GM12892 (cell line): ENCODE measurements around the gene AKR1C2.
"Not testable (repeated sequence)": the region's sequence is repeated elsewhere in the genome, so short reads cannot be mapped to it uniquely, and the experiment has no call there.

Source experiments
- DNase-seq: peaks from one replicate; pipeline ENCODE4 v3.0.0; 2011; ENCODE audit not compliant: insufficient read length
- FAIRE-seq: peaks from 2 replicates; lab custom pipeline; 2011; peaks lifted over from hg19 to GRCh38; lab: Jason Lieb, UNC
- POLR2A ChIP-seq: IDR thresholded peaks from 2 replicates; pipeline ENCODE4 v1.6.1; 2011; ENCODE audit warnings: low read depth, low read length, control low read depth
- POLR2AphosphoS5 ChIP-seq: IDR thresholded peaks from 2 replicates; pipeline ENCODE4 v1.6.1; 2011; ENCODE audit warnings: low read depth, low read length, control low read depth
- TAF1 ChIP-seq: IDR thresholded peaks from 2 replicates; pipeline ENCODE4 v1.6.1; 2011; ENCODE audit warnings: low read depth, mild to moderate bottlenecking, control low read depth, low read length, borderline replicate concordance

The AKR1C2 gene

DNA sequence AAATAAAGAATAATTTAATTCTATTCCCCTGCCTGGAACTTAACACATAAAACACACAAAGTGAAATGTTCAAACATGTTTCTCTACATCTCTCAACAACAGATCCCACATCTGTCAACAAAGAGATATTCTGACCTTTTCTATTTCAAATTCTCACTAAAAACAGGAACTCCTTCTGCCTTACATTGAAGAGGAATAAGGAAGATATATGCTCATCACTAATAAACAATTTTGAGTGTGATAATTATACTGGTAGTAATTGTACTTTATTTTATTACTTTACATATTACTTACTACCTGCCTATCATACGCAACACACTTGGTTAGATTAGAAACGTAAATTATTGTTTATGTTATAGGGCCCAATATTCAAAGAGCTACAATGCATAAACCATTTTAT is 13.4 kb downstream of the AKR1C2 start:
- FAIRE-seq, result no peak
- no peak for DNase-seq
- TF ChIP-seq TAF1 (no peak), POLR2AphosphoS5 (no peak), POLR2A (no peak)

DNA sequence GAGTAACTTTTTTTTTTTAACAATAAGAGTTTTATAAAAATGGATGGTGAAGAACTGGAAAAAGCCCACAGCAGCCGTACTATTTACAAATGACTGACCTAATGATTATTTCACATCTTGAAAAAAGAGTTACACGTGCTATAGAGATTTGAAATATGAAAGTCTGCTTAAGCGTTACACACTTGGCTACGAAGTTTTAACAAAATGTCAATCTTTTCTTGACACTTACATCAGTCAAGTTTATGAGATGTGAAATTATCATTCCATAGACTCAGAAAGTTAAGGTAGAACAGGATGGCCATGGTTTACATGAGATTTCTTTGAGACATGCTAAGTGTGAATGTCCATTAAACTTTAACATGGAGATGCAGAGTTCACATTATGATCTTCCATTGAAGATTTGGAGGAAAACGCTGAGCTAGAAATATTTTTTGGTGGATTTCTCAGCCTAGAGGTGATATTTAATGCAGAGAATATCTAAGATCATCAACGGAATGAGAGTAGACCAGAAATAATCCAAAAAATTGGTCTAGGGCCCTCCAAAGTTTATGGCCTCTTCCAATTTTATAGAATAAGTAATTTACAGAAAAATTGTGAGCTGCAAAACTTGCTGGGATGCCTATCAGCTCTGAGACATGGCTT is 15.5 kb downstream of the AKR1C2 start:
- FAIRE-seq, result peak; percentile 24
- not testable (repeated sequence) for DNase-seq

DNA sequence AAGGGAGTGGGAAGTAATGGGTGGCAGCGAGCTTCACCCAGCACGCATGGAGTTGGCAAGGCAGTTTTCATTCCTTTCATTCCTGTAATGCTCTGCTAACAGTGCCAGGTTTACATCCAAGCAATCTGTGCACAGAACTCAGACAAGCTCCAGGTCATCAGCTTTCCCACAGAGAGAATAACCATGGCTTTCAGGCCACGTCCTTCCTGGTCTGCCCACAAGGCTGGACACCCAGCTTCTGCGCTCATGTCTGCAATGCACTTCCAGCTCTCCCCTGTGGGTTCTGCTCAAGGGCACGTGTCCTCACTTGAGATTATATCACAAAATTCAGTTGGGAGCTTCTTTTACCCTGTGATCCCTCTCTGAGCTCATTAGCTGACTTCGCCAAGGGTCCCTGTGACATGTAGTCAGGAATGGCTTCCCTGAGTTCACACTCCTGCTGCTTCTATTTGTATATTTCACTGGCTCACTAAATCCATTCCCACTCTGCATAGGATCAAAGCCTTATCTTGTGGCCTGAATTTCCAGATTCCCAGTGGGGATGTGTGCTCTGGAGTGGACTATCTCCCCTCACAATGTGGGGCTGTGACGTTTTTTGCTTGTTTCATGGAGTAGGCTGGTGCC is 18.6 kb downstream of the AKR1C2 start:
- no peak for TF ChIP-seq POLR2A
- no peak for TF ChIP-seq TAF1
- TF ChIP-seq POLR2AphosphoS5, result no peak
- no peak for FAIRE-seq
- no peak for DNase-seq

DNA sequence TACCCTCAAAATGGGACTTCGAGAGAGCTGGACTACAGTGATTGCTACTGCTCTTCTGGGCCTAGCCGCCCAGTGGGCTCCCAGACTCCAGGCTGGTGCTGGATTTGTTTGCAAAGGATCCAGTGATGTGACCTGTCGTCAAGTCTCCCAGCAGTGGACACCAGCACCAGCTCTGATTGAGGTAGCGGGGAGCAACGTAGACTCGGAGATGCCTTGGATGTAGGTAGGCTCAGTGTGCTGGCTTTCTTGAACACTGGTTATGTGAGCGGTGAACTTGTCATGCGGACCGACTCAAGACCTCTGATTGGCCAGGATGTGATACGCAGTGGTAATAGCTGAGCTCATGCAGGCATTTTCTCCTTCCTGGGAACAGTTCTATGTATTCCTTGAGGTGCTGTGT is 19.4 kb downstream of the AKR1C2 start:
- FAIRE-seq (no peak), DNase-seq (no peak)
- TF ChIP-seq TAF1 (no peak), POLR2A (no peak)

DNA sequence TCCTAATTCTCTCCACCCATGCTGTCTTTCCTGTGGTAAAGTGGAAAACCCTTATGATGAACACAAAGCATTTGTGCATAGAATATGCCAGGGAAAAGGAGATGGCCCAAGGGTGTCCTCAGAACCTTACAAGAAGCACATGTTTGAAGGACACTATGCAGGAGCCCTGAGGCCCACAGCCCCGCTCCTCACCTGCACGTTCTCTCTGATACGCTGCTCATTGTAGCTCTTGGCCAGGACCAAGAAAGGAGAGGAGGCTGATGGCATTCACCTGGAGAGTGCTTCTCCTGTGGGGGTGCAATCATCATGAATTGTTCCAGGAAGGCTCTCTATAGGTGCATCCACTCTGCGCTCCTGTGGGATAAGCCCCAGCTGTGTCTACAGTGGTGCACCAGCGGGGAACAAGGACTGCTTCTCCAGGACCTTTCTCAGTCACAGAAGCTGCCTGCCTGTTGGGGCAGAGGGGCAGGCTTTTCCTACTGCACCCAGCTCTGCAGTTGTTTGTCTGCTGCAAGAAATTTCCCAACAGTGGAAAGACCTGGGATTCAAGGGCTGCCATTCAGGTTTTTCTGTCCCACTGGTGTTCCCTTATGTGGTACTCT is 19.9 kb downstream of the AKR1C2 start:
- TF ChIP-seq POLR2A (no peak), POLR2AphosphoS5 (no peak), TAF1 (no peak)
- DNase-seq (no peak), FAIRE-seq (no peak)

DNA sequence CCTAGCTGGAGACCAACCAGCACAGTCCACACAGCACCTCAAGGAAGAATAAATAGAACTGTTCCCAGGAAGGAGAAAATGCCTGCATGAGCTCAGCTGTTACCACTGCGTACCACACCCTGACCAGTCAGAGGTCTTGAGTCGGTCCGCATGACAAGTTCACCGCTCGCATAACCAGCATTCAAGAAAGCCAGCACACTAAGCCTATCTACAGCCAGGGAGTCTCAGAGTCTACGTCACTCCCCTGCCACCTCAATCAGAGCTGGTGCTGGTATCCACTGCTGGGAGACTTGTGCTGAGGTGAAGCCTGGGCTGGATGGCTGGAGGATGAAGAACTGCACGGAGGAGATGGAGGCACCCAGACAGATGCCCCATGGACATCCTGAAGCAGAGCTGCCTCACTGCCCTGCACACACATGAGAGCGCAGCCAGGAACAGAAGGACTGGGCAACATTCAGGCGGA is 20.9 kb downstream of the AKR1C2 start:
- TF ChIP-seq POLR2AphosphoS5, result no peak
- TF ChIP-seq POLR2A, result no peak
- no peak for TF ChIP-seq TAF1
- no peak for DNase-seq
- FAIRE-seq, result no peak

DNA sequence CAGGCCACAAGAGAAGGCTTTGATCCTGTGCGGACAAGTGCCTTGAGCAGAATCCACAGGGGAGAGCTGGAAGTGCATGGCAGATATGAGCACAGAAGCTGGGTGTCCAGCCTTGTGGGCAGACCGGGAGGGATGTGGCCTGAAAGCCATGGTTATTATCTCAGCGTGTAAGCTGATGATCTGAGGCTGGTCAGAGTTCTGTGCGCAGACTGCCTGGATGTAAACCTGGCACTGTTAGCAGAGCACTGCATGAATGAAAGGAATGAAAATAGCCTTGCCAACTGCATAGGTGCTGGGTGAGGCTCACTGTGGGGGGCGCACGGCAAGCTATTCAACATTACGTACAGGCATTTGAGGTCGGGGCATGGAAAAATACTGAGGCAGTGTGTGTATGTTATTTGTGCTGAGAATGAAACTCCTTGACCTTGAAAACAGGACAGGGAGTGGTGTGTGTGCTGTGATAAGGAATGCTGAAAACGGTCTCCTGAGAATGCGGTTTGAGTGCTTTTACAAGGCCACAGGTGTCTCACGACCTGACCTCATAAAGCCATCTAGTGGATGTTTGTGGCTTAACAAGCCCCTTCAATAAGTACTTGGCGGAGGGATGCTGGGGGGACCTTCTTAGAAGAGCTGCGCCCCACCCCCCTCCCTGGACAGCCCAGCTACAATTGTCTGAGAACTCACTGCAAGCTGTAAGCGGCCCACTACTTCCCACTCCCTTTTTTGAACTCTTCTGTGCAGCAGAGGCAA is 21.8 kb downstream of the AKR1C2 start:
- FAIRE-seq (no peak), DNase-seq (no peak)
- TF ChIP-seq POLR2A (no peak), POLR2AphosphoS5 (no peak), TAF1 (no peak)

DNA sequence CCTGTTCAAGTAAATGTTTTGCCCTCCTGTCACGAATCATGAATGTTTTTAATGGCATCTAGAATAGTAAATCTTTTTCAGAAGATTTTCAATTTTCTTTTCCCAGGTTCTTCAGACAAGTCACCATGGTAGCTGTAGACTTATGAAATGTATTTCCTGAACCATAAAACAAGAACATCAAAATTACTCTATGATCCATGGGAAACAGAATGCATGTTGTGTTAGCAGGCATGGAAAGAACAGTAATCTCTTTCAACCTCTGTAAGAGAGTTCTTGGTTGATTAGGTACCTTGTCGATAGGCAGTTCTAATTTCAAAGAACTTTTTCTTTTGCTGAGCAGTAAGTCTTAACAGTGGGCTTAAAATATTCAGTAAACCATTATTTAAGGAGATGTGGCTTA is 22.9 kb downstream of the AKR1C2 start:
- DNase-seq, result no peak
- no peak for FAIRE-seq
- TF ChIP-seq TAF1 (no peak), POLR2A (no peak), POLR2AphosphoS5 (no peak)

DNA sequence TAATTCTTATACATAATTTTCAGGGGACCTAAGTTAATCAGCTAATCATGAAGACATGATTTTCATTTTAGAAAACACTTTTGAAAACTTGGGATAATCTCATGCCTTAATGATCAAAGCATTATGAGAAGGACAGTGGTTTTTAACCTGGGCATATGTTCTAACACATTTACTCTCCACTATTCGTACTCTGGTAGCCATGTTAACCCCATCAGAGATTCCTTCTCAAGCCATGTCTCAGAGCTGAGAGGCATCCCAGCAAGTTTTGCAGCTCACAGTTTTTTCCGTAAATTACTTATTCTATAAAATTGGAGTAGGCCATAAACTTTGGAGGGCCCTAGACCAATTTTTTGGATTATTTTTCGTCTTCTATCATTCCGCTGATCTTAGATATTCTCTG is 24.8 kb downstream of the AKR1C2 start:
- DNase-seq (no peak), FAIRE-seq (no peak)
- TF ChIP-seq POLR2A, result no peak
- no peak for TF ChIP-seq TAF1
- no peak for TF ChIP-seq POLR2AphosphoS5

DNA sequence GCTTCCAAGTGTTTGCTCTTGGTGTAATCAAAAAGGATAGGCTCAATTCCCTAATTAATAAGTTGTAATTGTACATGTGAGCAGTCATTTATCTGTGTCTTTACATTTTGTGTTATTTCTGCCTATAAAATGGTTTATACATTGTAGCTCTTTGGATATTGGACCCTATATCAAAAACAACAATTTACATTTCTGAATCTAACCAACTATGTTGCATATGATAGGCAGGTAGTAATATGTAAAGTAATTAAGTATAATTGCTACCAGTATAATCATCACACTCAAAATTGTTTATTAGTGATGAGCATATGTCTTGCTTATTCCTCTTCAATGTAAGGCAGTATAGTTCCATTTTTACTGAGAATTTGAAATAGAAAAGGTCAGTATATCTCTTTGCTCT is 26.6 kb downstream of the AKR1C2 start:
- TF ChIP-seq POLR2A, result no peak
- TF ChIP-seq TAF1, result no peak
- no peak for TF ChIP-seq POLR2AphosphoS5
- FAIRE-seq, result no peak
- DNase-seq, result no peak

DNA sequence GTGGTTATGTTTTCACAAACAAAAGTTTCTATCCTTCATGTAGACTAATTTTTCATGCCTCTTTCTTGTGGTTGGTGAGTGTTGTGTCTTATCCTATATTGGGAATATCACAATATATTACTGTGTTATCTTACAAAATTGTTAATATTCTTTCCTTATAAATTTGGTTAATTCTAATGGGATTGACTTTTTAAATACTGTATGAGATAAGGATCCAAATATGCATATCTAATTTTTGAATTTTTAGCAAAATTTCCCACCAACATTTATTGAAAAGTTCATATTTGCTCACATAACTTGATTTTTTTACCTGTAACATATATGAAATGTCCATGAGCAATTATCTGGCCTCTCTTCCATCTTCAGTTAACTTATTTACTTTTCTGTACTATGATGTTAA is 29.3 kb downstream of the AKR1C2 start:
- DNase-seq, result not testable (repeated sequence)

DNA sequence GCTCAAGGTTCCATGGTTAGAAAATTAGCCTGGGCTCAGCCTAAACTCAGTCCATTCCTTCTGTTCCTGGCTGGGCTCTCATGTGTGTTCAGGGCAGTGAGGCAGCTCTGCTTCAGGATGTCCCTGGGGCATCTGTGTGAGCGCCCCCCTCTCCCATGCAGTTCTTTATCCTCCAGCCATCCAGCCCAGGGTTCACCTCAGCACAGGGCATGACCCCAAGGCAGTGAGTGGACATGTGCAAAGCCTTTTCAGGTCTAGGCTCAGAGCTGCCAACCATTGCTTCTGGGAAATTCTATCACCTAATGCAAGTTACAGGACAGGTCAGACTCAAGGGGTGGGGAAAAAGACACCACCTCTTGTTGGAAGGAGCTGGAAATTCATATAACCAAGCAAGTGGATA is 30.4 kb downstream of the AKR1C2 start:
- DNase-seq, FAIRE-seq: not testable (repeated sequence)

More for the DNA sequence above, 29.3 kb downstream of the AKR1C2 start:
- not testable (repeated sequence) for FAIRE-seq

DNA sequence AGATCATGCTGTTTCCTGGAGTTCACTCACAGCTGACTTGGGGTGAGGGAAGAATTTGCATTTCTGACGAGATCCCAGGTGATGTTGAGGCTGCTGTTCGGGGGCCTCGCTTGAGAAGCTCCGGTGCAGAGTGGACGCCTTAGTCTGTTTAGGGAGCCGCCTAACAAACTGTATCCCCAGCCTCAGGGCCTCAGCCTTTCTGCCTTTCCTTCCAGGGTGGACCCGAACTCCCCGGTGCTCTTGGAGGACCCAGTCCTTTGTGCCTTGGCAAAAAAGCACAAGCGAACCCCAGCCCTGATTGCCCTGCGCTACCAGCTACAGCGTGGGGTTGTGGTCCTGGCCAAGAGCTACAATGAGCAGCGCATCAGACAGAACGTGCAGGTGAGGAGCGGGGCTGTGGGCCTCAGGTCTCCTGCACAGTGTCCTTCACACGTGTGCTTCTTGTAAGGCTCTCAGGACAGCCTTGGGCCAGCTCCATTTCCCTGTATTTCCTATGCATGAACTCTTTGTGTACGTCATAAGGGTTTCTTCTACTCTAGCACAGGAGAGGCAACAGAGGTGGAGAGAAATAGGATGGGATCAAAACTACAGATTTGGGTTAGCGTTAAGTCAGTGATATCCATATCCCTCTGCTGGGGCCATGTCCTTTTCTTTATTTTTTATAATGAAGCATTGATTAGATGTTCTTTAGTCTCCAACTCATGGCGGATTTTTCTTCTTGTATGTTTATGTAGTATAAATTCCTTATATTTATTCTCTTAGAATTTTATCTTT is 31.1 kb downstream of the AKR1C2 start:
- not testable (repeated sequence) for DNase-seq, FAIRE-seq

DNA sequence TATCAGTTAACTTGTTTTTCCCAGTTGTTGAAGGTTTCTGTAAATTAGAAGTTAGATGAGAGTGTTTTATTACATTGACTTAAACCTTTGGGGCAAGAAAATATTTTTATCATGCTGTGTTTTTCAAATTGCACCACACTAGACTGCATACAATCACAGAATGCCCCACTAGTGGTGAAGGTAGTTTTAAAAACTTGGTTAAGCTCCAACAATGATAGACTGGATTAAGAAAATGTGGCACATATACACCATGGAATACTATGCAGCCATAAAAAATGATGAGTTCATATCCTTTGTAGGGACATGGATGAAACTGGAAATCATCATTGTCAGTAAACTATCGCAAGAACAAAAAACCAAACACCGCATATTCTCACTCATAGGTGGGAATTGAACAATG is 33.3 kb downstream of the AKR1C2 start:
- DNase-seq, FAIRE-seq: not testable (repeated sequence)

DNA sequence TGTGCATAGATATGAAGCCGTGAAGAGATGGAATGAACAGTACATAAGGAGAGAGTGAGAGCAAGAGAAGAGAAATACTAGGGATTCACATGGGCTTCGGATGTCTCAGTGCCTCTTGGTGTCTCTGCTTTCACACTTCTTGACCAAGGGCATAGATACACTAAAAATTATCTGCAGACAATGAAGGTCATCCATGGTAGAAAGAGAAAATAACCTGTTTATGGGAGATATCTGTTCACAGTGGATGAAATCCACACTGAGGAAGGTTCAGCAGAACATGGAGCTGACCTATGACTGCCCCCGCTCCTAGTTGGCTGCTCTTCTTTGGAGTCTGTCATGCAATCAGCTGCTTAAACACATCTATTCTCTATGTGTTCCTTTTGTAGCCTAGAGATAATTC is 34.4 kb downstream of the AKR1C2 start:
- FAIRE-seq, DNase-seq: not testable (repeated sequence)

DNA sequence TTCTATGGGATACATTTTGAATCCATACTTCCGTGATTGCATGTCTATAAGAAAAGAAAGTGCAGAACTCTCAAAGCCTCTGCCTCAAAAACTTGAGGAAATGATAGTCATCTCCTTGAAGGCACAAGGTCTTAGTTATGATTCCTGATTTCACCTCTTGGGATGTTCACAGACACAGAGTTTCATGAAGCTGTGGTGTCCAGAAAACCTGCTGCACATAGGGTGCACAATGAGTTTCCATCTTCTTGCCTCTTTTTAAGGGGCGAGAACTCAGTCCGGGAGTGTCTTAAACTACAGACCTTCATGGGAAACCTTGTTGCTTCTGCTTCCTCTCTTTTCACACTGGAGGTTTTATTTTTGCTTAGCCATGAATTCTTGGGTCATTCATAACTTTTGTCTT is 36.5 kb downstream of the AKR1C2 start:
- not testable (repeated sequence) for DNase-seq, FAIRE-seq

DNA sequence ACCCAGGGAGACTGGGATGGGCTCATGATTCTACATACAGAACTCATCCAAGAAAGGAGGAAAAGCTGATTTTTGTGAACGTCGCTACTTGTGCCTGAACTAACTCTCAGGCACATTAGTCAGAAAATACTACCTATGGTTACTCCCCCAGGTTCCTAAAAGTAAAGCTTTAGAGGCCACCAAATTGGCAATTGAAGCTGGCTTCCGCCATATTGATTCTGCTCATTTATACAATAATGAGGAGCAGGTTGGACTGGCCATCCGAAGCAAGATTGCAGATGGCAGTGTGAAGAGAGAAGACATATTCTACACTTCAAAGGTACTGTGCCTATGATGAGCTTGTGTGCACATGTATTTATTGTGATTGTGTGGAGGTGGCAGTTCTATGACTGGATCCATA is 37.9 kb downstream of the AKR1C2 start:
- DNase-seq, FAIRE-seq: not testable (repeated sequence)

DNA sequence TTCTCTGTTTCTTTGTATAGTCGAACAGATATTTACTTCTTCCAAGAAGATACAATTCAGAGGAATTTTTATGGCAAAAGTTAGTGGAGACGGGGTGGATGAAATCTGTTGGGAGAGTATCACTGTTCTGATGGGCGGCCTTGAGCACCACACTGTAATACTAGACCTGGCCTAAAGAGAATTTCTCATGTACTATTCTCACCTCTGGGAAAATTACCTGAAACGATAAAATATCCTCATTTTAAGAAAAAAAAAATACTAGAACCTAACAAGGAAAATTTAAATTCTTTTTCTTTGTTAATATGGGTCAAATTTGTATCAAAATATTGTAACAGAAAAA is 39.9 kb downstream of the AKR1C2 start:
- DNase-seq, FAIRE-seq: not testable (repeated sequence)
